Epithelial cell of proximal tubule (primary cell): ENCODE measurements around the gene OR5K3. TPM values are rescaled to one million over a fixed set of nuclear protein-coding genes. Genes with fewer than 3 reads are reported as not detected.
"Not testable (repeated sequence)": the region's sequence is repeated elsewhere in the genome, so short reads cannot be mapped to it uniquely, and the experiment has no call there.

Experiments
- DNase-seq: peaks from one replicate; pipeline ENCODE4 v3.0.0-alpha.2; 2011; ENCODE audit warnings: low read depth
- H3K4me3 ChIP-seq: 2 replicates; pipeline ENCODE4 v1.5.1; 2011; ENCODE audit warnings: low read depth, mild to moderate bottlenecking, low read length
- CTCF ChIP-seq: conservative IDR thresholded peaks from 2 replicates; pipeline ENCODE4 v1.5.1; 2012; ENCODE audit warnings: low read depth, mild to moderate bottlenecking, low read length
- total RNA-seq: library from RNA; depleted of rRNA; stranded (reverse); fragments of >200 nt; gene quantifications from 2 replicates; pipeline ENCODE4 v1.2.3, GENCODE V29; 2015

The OR5K3 gene
- total RNA-seq, 1 donor from 2014 or later: not detected

GRCh38 chr3:98376631-98377030 lies 13.8 kb upstream of the OR5K3 start:
- no peak overlapping the region for H3K4me3 ChIP-seq
- TF ChIP-seq CTCF: no peak
- DNase-seq: no peak

GRCh38 chr3:98388147-98388546 lies 2.3 kb upstream of the OR5K3 start:
- no peak overlapping the region for H3K4me3 ChIP-seq
- no peak for DNase-seq

GRCh38 chr3:98395101-98395500 lies 4.6 kb downstream of the OR5K3 start:
- no peak for TF ChIP-seq CTCF
- DNase-seq: no peak
- H3K4me3 ChIP-seq: no peak overlapping the region

More at GRCh38 chr3:98388147-98388546, 2.3 kb upstream of the OR5K3 start:
- TF ChIP-seq CTCF: no peak

- not testable (repeated sequence) for H3K4me3 ChIP-seq
Measured at GRCh38 chr3:98396482-98396881, 6.0 kb downstream of the OR5K3 start.

GRCh38 chr3:98398513-98398912 lies 8.0 kb downstream of the OR5K3 start:
- no peak overlapping the region for H3K4me3 ChIP-seq
- TF ChIP-seq CTCF: no peak
- DNase-seq: no peak

More at GRCh38 chr3:98396482-98396881, 6.0 kb downstream of the OR5K3 start:
- not testable (repeated sequence) for DNase-seq

GRCh38 chr3:98402507-98402906 lies 12.0 kb downstream of the OR5K3 start:
- no peak for DNase-seq
- no peak for TF ChIP-seq CTCF
- H3K4me3 ChIP-seq: no peak overlapping the region

- DNase-seq: no peak
- H3K4me3 ChIP-seq: no peak overlapping the region
- no peak for TF ChIP-seq CTCF
Measured at GRCh38 chr3:98404010-98404409, 13.5 kb downstream of the OR5K3 start.
